ENCODE measurements around the gene FGFBP1.

The FGFBP1 gene

GRCh38 chr4:15938640-15939039 lies at the start of gene FGFBP1:
TSS of gene FGFBP1 (minus strand) at chr4:15938740. CDS start at chr4:15936632, 2,108 bp downstream.
- no peak within 1 kb of the TSS for H3K27ac ChIP-seq

GRCh38 chr4:15988222-15988621 lies 49.7 kb upstream of the FGFBP1 start:
- no peak overlapping the region for H3K27ac ChIP-seq
- TF ChIP-seq ZFX (IDR thresholded peaks at IDR 0.05) (no peak), CTCF (conservative IDR thresholded peaks at IDR 0.05) (no peak)

More at GRCh38 chr4:15938640-15939039, at the start of gene FGFBP1:
- TF ChIP-seq ZFX (IDR thresholded peaks at IDR 0.05) (no peak), CTCF (conservative IDR thresholded peaks at IDR 0.05) (no peak)

GRCh38 chr4:15986907-15987306 lies 48.4 kb upstream of the FGFBP1 start:
- no peak for TF ChIP-seq ZFX (IDR thresholded peaks at IDR 0.05)
- no peak for TF ChIP-seq CTCF (conservative IDR thresholded peaks at IDR 0.05)
- no peak overlapping the region for H3K27ac ChIP-seq

GRCh38 chr4:15983610-15984009 lies 45.1 kb upstream of the FGFBP1 start:
- TF ChIP-seq ZFX (IDR thresholded peaks at IDR 0.05) (no peak), CTCF (conservative IDR thresholded peaks at IDR 0.05) (no peak)

GRCh38 chr4:15982842-15983524 lies 44.4 kb upstream of the FGFBP1 start:
- H3K27ac ChIP-seq = no peak overlapping the region
- no peak for TF ChIP-seq ZFX (IDR thresholded peaks at IDR 0.05)
- TF ChIP-seq CTCF (conservative IDR thresholded peaks at IDR 0.05) = no peak

More at GRCh38 chr4:15983610-15984009, 45.1 kb upstream of the FGFBP1 start:
- H3K27ac ChIP-seq = no peak overlapping the region

GRCh38 chr4:15976456-15977447 lies 38.2 kb upstream of the FGFBP1 start:
- TF ChIP-seq CTCF (conservative IDR thresholded peaks at IDR 0.05) (no peak), ZFX (IDR thresholded peaks at IDR 0.05) (no peak)
- H3K27ac ChIP-seq = no peak overlapping the region
